Measurements from ENCODE around the gene TCF7L2. TPM values are rescaled to one million over a fixed set of nuclear protein-coding genes. Genes with fewer than 3 reads are reported as not detected.

Gene TCF7L2
- total and polyA plus RNA-seq, 8 donors: 6.7 to 179 (median 61.7) TPM

GRCh38 chr10:112918771-112919170 is 31.3 kb upstream of the TCF7L2 start:
- no peak for DNase-seq
- TF ChIP-seq POLR2A (IDR thresholded peaks at IDR 0.05) (no peak), CTCF (IDR thresholded peaks at IDR 0.05) (no peak), EP300 (IDR thresholded peaks at IDR 0.05) (no peak), POLR2AphosphoS5 (IDR thresholded peaks at IDR 0.05) (no peak)
- no peaks in the 10 kb centered on the region for H3K36me3 ChIP-seq
- H3K27me3 ChIP-seq: no peaks in the 10 kb centered on the region
- intact Hi-C loops (cut with DNase I; ENCODE audit: low total_unique reads): no loop called here
- H3K27ac ChIP-seq: no peak overlapping the region
- no peaks in the 10 kb centered on the region for H3K9me3 ChIP-seq
- H3K4me1 ChIP-seq: peaks cover 0 to 17% (median 0%) of the 10 kb centered on the region in 4 donors
- no peak overlapping the region for H3K4me3 ChIP-seq
- WGBS, 5 donors: 43 to 97% (median 63%) methylated on average over 1 of the region's 1 CpG

GRCh38 chr10:112919721-112920120 is 30.3 kb upstream of the TCF7L2 start:
- Histone ChIP-seq H3K27me3 (no peaks in the 10 kb centered on the region), H3K4me3 (no peak overlapping the region), H3K36me3 (no peaks in the 10 kb centered on the region), H3K27ac (no peak overlapping the region), H3K4me1 (peaks cover 0 to 17% (median 0%) of the 10 kb centered on the region in 4 donors), H3K9me3 (no peaks in the 10 kb centered on the region)
- TF ChIP-seq CTCF (IDR thresholded peaks at IDR 0.05) (no peak), POLR2AphosphoS5 (IDR thresholded peaks at IDR 0.05) (no peak), POLR2A (IDR thresholded peaks at IDR 0.05) (no peak), EP300 (IDR thresholded peaks at IDR 0.05) (no peak)
- 87 to 93% (median 89%) methylated on average over 7 of the region's 7 CpGs for WGBS, 5 donors
- intact Hi-C loops (cut with DNase I; ENCODE audit: low total_unique reads): no loop called here
- DNase-seq: peak in 1 of 2 donors; percentile 2

GRCh38 chr10:112926906-112927688 is 22.9 kb upstream of the TCF7L2 start:
- no peaks in the 10 kb centered on the region for H3K27me3 ChIP-seq
- DNase-seq: no peak
- no peak overlapping the region for H3K27ac ChIP-seq
- peaks cover 0 to 8% (median 2%) of the 10 kb centered on the region in 4 donors for H3K9me3 ChIP-seq
- no peaks in the 10 kb centered on the region for H3K4me1 ChIP-seq
- WGBS, 5 donors: 80 to 87% (median 84%) methylated on average over 5 of the region's 5 CpGs
- no peak overlapping the region for H3K4me3 ChIP-seq
- TF ChIP-seq POLR2AphosphoS5 (IDR thresholded peaks at IDR 0.05): no peak
- no peak for TF ChIP-seq EP300 (IDR thresholded peaks at IDR 0.05)
- no peak for TF ChIP-seq POLR2A (IDR thresholded peaks at IDR 0.05)
- no peak for TF ChIP-seq CTCF (IDR thresholded peaks at IDR 0.05)
- intact Hi-C loops (cut with DNase I; ENCODE audit: low total_unique reads): no loop called here
- no peaks in the 10 kb centered on the region for H3K36me3 ChIP-seq

GRCh38 chr10:112927980-112928379 is 22.1 kb upstream of the TCF7L2 start:
- H3K36me3 ChIP-seq: no peaks in the 10 kb centered on the region
- no peak overlapping the region for H3K27ac ChIP-seq
- intact Hi-C loops (cut with DNase I; ENCODE audit: low total_unique reads): no loop called here
- TF ChIP-seq CTCF (IDR thresholded peaks at IDR 0.05): no peak
- no peak for TF ChIP-seq POLR2A (IDR thresholded peaks at IDR 0.05)
- no peak for TF ChIP-seq POLR2AphosphoS5 (IDR thresholded peaks at IDR 0.05)
- TF ChIP-seq EP300 (IDR thresholded peaks at IDR 0.05): no peak
- DNase-seq: no peak
- H3K4me1 ChIP-seq: no peaks in the 10 kb centered on the region
- no peaks in the 10 kb centered on the region for H3K27me3 ChIP-seq
- 76 to 91% (median 85%) methylated on average over 2 of the region's 2 CpGs for WGBS, 5 donors
- H3K4me3 ChIP-seq: no peak overlapping the region
- peaks cover 0 to 8% (median 2%) of the 10 kb centered on the region in 4 donors for H3K9me3 ChIP-seq

All from stomach (tissue), 9 donors.